HFFc6 (cell line): ENCODE results near the gene AURKB. TPM values are rescaled to one million over a fixed set of nuclear protein-coding genes. Genes with fewer than 3 reads are reported as not detected.

Source experiments
- DNase-seq: peaks from one replicate; pipeline ENCODE4 v3.0.0-alpha.2; 2018
- H3K27ac Mint-ChIP-seq: 2 replicates; pipeline ENCODE4 v1.8.0; 2020; ENCODE audit warnings: mild to moderate bottlenecking, mixed read lengths
- H3K27me3 Mint-ChIP-seq: 2 replicates; pipeline ENCODE4 v1.8.0; 2021; ENCODE audit warnings: mild to moderate bottlenecking, moderate library complexity, mixed read lengths; ENCODE audit not compliant: insufficient read depth
- H3K36me3 Mint-ChIP-seq: 2 replicates; pipeline ENCODE4 v1.8.0; 2021; ENCODE audit warnings: low read depth, mixed read lengths
- H3K4me1 Mint-ChIP-seq: 2 replicates; pipeline ENCODE4 v1.8.0; 2020; ENCODE audit warnings: low read depth, mixed read lengths
- H3K4me3 Mint-ChIP-seq: 2 replicates; pipeline ENCODE4 v1.8.0; 2020; ENCODE audit warnings: mild to moderate bottlenecking, moderate library complexity, mixed read lengths
- H3K9me3 Mint-ChIP-seq: 2 replicates; pipeline ENCODE4 v1.8.0; 2020; ENCODE audit warnings: mild to moderate bottlenecking, mixed read lengths
- CTCF ChIP-seq: fragments of 200-600 bp; sonication (generic); IDR thresholded peaks from 2 replicates; pipeline ENCODE4 v1.5.0; 2021; ENCODE audit warnings: antibody characterized with exemption, mild to moderate bottlenecking
- total RNA-seq, 6 experiments: library from RNA; stranded (reverse); fragmentation: NEBNext Ultra II Directional; extraction: Animal tissue kit (Norgen Biotek cat#: 25700); gene quantifications; 2 replicates in 1 of 6; 3 replicates in 5 of 6; pipeline ENCODE4 v1.2.3, GENCODE V29; 2021

AURKB gene
- total RNA-seq, 6 experiments from 2014 or later: 24.5 to 43.4 (median 39.5) TPM

- H3K27ac Mint-ChIP-seq: no peak overlapping the region; the same call in none of the 2 replicates
- H3K4me3 Mint-ChIP-seq: no peak overlapping the region
- TF ChIP-seq CTCF: no peak
- DNase-seq: no peak
- peaks cover 2% of the 10 kb centered on the region; the same call in 1 of the 2 replicates for H3K27me3 Mint-ChIP-seq
- H3K4me1 Mint-ChIP-seq: peaks cover 9% of the 10 kb centered on the region
- no peaks in the 10 kb centered on the region for H3K9me3 Mint-ChIP-seq
- H3K36me3 Mint-ChIP-seq: no peaks in the 10 kb centered on the region
These were observed 21.2 kb downstream of the AURKB start for GRCh38 chr17:8189041-8189710.

- Mint-ChIP-seq H3K27me3 (peaks cover 2% of the 10 kb centered on the region; the same call in 1 of the 2 replicates), H3K9me3 (no peaks in the 10 kb centered on the region), H3K36me3 (no peaks in the 10 kb centered on the region), H3K4me1 (peaks cover 13% of the 10 kb centered on the region), H3K4me3 (no peak overlapping the region), H3K27ac (no peak overlapping the region)
- no peak for DNase-seq
- no peak for TF ChIP-seq CTCF
These were observed 22.0 kb downstream of the AURKB start for GRCh38 chr17:8188263-8188839.

GRCh38 chr17:8187517-8188262, 22.7 kb downstream of the AURKB start:
- H3K9me3 Mint-ChIP-seq: no peaks in the 10 kb centered on the region
- peak; percentile 43; the same call in 1 of the 2 replicates for TF ChIP-seq CTCF
- H3K4me1 Mint-ChIP-seq: peaks cover 13% of the 10 kb centered on the region
- H3K27ac Mint-ChIP-seq: no peak overlapping the region
- no peak overlapping the region for H3K4me3 Mint-ChIP-seq
- H3K36me3 Mint-ChIP-seq: no peaks in the 10 kb centered on the region
- peaks cover 2% of the 10 kb centered on the region; the same call in 1 of the 2 replicates for H3K27me3 Mint-ChIP-seq
- DNase-seq: peak; percentile 100

- H3K9me3 Mint-ChIP-seq: no peaks in the 10 kb centered on the region
- no peaks in the 10 kb centered on the region for H3K36me3 Mint-ChIP-seq
- H3K27me3 Mint-ChIP-seq: peaks cover 2% of the 10 kb centered on the region; the same call in 1 of the 2 replicates
- H3K4me3 Mint-ChIP-seq: no peak overlapping the region
- peaks cover 13% of the 10 kb centered on the region for H3K4me1 Mint-ChIP-seq
- TF ChIP-seq CTCF: no peak
- no peak overlapping the region for H3K27ac Mint-ChIP-seq
- DNase-seq: peak; percentile 98
These were observed 23.4 kb downstream of the AURKB start for GRCh38 chr17:8186787-8187516.

- peaks cover 2% of the 10 kb centered on the region; the same call in 1 of the 2 replicates for H3K27me3 Mint-ChIP-seq
- TF ChIP-seq CTCF: peak; percentile 59
- no peak overlapping the region for H3K27ac Mint-ChIP-seq
- peaks cover 13% of the 10 kb centered on the region for H3K4me1 Mint-ChIP-seq
- no peak overlapping the region for H3K4me3 Mint-ChIP-seq
- no peaks in the 10 kb centered on the region for H3K9me3 Mint-ChIP-seq
- DNase-seq: no peak
- H3K36me3 Mint-ChIP-seq: no peaks in the 10 kb centered on the region
These were observed 24.0 kb downstream of the AURKB start for GRCh38 chr17:8186446-8186786.
